ENCODE data around the gene OR4F6. TPM values are rescaled to one million over a fixed set of nuclear protein-coding genes. Genes with fewer than 3 reads are reported as not detected.

Gene OR4F6
- total and polyA plus RNA-seq, 4 donors = not detected

DNA sequence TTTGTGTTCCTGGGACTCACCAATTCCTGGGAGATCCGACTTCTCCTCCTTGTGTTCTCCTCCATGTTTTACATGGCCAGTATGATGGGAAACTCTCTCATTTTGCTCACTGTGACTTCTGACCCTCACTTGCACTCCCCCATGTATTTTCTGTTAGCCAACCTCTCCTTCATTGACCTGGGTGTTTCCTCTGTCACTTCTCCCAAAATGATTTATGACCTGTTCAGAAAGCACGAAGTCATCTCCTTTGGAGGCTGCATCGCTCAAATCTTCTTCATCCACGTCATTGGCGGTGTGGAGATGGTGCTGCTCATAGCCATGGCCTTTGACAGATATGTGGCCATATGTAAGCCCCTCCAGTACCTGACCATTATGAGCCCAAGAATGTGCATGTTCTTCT lies 25.5 kb downstream of the OR4F6 start (continued):
- TF ChIP-seq, protein P1, sequence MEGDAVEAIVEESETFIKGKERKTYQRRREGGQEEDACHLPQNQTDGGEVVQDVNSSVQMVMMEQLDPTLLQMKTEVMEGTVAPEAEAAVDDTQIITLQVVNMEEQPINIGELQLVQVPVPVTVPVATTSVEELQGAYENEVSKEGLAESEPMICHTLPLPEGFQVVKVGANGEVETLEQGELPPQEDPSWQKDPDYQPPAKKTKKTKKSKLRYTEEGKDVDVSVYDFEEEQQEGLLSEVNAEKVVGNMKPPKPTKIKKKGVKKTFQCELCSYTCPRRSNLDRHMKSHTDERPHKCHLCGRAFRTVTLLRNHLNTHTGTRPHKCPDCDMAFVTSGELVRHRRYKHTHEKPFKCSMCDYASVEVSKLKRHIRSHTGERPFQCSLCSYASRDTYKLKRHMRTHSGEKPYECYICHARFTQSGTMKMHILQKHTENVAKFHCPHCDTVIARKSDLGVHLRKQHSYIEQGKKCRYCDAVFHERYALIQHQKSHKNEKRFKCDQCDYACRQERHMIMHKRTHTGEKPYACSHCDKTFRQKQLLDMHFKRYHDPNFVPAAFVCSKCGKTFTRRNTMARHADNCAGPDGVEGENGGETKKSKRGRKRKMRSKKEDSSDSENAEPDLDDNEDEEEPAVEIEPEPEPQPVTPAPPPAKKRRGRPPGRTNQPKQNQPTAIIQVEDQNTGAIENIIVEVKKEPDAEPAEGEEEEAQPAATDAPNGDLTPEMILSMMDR (IDR thresholded peaks at IDR 0.05; ENCODE audit: low read depth, low read length, missing input control) = no peak
- TF ChIP-seq HNF4A (conservative IDR thresholded peaks at IDR 0.05) (no peak), FOXA1 (IDR thresholded peaks at IDR 0.05) (no peak), YY1 (IDR thresholded peaks at IDR 0.05) (no peak), NR2F2 (IDR thresholded peaks at IDR 0.05) (no peak), JUND (IDR thresholded peaks at IDR 0.05) (no peak)

DNA sequence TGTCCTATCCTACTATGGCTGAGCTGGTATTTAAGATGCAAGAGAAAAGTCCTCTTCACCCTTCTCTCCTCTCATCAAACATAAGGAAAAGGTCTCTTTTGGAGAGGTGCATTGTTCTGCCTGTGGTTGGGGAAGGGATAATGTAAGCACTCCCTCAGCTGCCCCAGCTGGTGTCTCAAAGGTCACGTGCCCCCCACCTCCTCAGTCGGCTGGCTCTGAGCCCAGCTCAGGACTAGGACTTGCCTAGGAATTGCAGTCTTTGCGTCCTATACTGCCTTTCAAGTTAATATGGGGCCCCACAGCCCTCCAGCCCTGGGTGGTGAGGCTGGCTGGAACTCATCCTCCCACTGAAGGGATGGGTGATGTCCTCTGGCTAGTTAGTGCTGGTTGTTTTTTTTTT lies 38.3 kb downstream of the OR4F6 start:
- H3K36me3 ChIP-seq (ENCODE audit: control insufficient read depth in 4 of 4, insufficient read depth in 3 of 4, low read depth in 1 of 4, low read length in 3 of 4) = no peaks in the 10 kb centered on the region
- no peak overlapping the region for H3K27ac ChIP-seq (ENCODE audit: low read depth in 1 of 2, low read length in 2 of 2)
- peaks cover 0 to 3% (median 1%) of the 10 kb centered on the region in 4 donors for H3K27me3 ChIP-seq (ENCODE audit: control insufficient read depth in 4 of 4, insufficient read depth in 4 of 4, low read length in 3 of 4)
- H3K9ac ChIP-seq (ENCODE audit: low read depth in 1 of 2, low read length in 2 of 2) = no peak overlapping the region
- H3K4me3 ChIP-seq (ENCODE audit: low read depth in 1 of 3, low read length in 3 of 3) = no peak overlapping the region
- no peak for DNase-seq (ENCODE audit: low spot score)
- WGBS = 55% methylated on average over 3 of the region's 3 CpGs
- no peaks in the 10 kb centered on the region for H3K4me1 ChIP-seq (ENCODE audit: control insufficient read depth in 4 of 4, insufficient read depth in 4 of 4, low read length in 3 of 4)
- TF ChIP-seq RXRA (IDR thresholded peaks at IDR 0.05) = no peak
- TF ChIP-seq TAF1 (conservative IDR thresholded peaks at IDR 0.05) = no peak
- TF ChIP-seq, protein P2, sequence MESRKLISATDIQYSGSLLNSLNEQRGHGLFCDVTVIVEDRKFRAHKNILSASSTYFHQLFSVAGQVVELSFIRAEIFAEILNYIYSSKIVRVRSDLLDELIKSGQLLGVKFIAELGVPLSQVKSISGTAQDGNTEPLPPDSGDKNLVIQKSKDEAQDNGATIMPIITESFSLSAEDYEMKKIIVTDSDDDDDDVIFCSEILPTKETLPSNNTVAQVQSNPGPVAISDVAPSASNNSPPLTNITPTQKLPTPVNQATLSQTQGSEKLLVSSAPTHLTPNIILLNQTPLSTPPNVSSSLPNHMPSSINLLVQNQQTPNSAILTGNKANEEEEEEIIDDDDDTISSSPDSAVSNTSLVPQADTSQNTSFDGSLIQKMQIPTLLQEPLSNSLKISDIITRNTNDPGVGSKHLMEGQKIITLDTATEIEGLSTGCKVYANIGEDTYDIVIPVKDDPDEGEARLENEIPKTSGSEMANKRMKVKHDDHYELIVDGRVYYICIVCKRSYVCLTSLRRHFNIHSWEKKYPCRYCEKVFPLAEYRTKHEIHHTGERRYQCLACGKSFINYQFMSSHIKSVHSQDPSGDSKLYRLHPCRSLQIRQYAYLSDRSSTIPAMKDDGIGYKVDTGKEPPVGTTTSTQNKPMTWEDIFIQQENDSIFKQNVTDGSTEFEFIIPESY (IDR thresholded peaks at IDR 0.05) = no peak
- TF ChIP-seq EGR1 (IDR thresholded peaks at IDR 0.05; ENCODE audit: low read depth in 2 of 2) = no peak
- TF ChIP-seq JUND (IDR thresholded peaks at IDR 0.05) = no peak
- TF ChIP-seq, protein P1 (IDR thresholded peaks at IDR 0.05; ENCODE audit: low read depth, low read length, missing input control) = no peak
- TF ChIP-seq RAD21 (IDR thresholded peaks at IDR 0.05) = no peak
- TF ChIP-seq YY1 (IDR thresholded peaks at IDR 0.05) = no peak
- TF ChIP-seq, protein P3, sequence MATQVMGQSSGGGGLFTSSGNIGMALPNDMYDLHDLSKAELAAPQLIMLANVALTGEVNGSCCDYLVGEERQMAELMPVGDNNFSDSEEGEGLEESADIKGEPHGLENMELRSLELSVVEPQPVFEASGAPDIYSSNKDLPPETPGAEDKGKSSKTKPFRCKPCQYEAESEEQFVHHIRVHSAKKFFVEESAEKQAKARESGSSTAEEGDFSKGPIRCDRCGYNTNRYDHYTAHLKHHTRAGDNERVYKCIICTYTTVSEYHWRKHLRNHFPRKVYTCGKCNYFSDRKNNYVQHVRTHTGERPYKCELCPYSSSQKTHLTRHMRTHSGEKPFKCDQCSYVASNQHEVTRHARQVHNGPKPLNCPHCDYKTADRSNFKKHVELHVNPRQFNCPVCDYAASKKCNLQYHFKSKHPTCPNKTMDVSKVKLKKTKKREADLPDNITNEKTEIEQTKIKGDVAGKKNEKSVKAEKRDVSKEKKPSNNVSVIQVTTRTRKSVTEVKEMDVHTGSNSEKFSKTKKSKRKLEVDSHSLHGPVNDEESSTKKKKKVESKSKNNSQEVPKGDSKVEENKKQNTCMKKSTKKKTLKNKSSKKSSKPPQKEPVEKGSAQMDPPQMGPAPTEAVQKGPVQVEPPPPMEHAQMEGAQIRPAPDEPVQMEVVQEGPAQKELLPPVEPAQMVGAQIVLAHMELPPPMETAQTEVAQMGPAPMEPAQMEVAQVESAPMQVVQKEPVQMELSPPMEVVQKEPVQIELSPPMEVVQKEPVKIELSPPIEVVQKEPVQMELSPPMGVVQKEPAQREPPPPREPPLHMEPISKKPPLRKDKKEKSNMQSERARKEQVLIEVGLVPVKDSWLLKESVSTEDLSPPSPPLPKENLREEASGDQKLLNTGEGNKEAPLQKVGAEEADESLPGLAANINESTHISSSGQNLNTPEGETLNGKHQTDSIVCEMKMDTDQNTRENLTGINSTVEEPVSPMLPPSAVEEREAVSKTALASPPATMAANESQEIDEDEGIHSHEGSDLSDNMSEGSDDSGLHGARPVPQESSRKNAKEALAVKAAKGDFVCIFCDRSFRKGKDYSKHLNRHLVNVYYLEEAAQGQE (IDR thresholded peaks at IDR 0.05) = no peak
- TF ChIP-seq, protein P4, sequence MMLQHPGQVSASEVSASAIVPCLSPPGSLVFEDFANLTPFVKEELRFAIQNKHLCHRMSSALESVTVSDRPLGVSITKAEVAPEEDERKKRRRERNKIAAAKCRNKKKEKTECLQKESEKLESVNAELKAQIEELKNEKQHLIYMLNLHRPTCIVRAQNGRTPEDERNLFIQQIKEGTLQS (IDR thresholded peaks at IDR 0.05) = no peak
- TF ChIP-seq, protein P5, sequence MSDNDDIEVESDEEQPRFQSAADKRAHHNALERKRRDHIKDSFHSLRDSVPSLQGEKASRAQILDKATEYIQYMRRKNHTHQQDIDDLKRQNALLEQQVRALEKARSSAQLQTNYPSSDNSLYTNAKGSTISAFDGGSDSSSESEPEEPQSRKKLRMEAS (IDR thresholded peaks at IDR 0.05) = no peak
- no peak for TF ChIP-seq FOXA2 (IDR thresholded peaks at IDR 0.05)
- TF ChIP-seq FOXA1 (IDR thresholded peaks at IDR 0.05) = no peak
- H3K9me3 ChIP-seq (ENCODE audit: control insufficient read depth in 4 of 4, low read length in 3 of 4) = no peaks in the 10 kb centered on the region

Data from liver (tissue), 9 donors.